DND-41 (cell line): ENCODE results near the gene ANKLE2.

ENCODE experiments used
- EZH2 ChIP-seq: IDR thresholded peaks from 3 replicates; pipeline ENCODE4 v1.6.1; 2012; ENCODE audit warnings: borderline replicate concordance, low read depth, mild to moderate bottlenecking, moderate library complexity, low read length, inconsistent platforms; ENCODE audit not compliant: severe bottlenecking
- TF ChIP-seq, protein P1 (sequence below): IDR thresholded peaks from 2 replicates; pipeline ENCODE4 v1.5.1; 2012; ENCODE audit warnings: borderline replicate concordance, low read length, moderate library complexity, mild to moderate bottlenecking; ENCODE audit not compliant: poor library complexity, severe bottlenecking; ENCODE audit errors: extremely low read depth

DNA sequence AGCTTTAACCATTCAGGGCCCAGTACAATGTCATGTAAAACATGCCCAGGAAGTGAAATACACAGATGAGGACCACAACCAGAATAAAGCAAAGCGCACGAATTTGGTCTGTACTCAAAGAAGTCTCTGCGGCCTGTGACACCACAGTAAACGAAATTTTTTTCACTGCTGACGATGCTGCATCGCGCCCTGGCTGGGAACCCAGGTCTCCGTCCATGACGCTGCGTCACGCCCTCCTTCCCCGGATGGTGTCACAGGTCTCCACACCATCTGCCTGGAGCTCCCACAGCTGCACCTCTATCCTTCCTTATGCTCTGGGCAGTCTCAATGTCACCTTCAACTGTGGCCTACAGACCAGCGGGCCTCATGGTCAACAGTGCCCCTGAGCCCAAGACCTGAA lies 17.8 kb downstream of the ANKLE2 start:
- no peak for TF ChIP-seq EZH2
- TF ChIP-seq, protein P1, sequence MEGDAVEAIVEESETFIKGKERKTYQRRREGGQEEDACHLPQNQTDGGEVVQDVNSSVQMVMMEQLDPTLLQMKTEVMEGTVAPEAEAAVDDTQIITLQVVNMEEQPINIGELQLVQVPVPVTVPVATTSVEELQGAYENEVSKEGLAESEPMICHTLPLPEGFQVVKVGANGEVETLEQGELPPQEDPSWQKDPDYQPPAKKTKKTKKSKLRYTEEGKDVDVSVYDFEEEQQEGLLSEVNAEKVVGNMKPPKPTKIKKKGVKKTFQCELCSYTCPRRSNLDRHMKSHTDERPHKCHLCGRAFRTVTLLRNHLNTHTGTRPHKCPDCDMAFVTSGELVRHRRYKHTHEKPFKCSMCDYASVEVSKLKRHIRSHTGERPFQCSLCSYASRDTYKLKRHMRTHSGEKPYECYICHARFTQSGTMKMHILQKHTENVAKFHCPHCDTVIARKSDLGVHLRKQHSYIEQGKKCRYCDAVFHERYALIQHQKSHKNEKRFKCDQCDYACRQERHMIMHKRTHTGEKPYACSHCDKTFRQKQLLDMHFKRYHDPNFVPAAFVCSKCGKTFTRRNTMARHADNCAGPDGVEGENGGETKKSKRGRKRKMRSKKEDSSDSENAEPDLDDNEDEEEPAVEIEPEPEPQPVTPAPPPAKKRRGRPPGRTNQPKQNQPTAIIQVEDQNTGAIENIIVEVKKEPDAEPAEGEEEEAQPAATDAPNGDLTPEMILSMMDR: no peak
